ENCODE results near the gene DNAJC8.

DNA sequence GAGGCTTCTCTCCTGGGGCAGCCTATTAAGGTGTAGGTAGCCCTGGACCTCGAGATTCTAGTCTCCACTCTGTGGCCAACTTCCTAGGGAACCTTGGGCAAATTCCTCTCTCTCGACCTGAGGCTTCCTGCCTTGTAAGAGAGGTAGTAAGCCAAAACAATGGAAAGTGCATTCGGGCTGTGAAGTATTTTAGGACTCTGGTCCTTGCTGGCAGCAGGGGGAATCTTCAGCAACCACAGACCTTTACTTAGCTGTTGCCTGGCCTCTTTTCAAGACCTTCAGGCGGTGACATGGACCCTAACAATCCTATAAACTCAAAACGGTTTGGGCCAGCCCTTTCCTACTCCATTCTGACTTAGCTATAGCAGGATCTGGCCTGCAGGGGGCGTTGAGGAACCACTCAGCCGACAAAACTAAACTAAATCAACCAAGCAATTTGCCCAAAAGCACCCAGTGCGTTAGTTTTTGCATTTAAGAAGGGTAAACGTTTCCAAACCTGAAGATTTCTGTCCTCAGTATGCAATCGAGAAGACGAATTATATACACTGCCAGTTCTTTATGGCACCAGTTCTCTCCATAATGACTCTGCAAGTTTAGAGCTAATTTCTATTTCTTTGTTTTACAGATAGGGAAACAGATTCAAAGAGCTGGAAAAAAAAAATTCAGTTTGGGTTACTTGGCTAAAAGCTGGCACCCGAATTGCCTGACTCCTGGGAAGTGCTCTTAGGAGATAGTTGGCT lies 15.6 kb upstream of the DNAJC8 start:
- TF ChIP-seq, protein P1, sequence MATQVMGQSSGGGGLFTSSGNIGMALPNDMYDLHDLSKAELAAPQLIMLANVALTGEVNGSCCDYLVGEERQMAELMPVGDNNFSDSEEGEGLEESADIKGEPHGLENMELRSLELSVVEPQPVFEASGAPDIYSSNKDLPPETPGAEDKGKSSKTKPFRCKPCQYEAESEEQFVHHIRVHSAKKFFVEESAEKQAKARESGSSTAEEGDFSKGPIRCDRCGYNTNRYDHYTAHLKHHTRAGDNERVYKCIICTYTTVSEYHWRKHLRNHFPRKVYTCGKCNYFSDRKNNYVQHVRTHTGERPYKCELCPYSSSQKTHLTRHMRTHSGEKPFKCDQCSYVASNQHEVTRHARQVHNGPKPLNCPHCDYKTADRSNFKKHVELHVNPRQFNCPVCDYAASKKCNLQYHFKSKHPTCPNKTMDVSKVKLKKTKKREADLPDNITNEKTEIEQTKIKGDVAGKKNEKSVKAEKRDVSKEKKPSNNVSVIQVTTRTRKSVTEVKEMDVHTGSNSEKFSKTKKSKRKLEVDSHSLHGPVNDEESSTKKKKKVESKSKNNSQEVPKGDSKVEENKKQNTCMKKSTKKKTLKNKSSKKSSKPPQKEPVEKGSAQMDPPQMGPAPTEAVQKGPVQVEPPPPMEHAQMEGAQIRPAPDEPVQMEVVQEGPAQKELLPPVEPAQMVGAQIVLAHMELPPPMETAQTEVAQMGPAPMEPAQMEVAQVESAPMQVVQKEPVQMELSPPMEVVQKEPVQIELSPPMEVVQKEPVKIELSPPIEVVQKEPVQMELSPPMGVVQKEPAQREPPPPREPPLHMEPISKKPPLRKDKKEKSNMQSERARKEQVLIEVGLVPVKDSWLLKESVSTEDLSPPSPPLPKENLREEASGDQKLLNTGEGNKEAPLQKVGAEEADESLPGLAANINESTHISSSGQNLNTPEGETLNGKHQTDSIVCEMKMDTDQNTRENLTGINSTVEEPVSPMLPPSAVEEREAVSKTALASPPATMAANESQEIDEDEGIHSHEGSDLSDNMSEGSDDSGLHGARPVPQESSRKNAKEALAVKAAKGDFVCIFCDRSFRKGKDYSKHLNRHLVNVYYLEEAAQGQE (IDR thresholded peaks at IDR 0.05; ENCODE audit: low read depth) = no peak
- peak; percentile 85 for TF ChIP-seq RAD21 (IDR thresholded peaks at IDR 0.05; ENCODE audit: low read depth)
- no peak for TF ChIP-seq EP300 (IDR thresholded peaks at IDR 0.05; ENCODE audit: borderline replicate concordance)
- no peak for TF ChIP-seq CEBPB (IDR thresholded peaks at IDR 0.05)
